Activated naive CD4-positive, alpha-beta T cell treated with anti-CD3 and anti-CD28 coated beads for 36 hours (primary cell): ENCODE results near the gene KLHL5. TPM values are rescaled to one million over a fixed set of nuclear protein-coding genes. Genes with fewer than 3 reads are reported as not detected.

Experiments used
- CTCF ChIA-PET: fragments of 350-600 bp; sonication (Branson Sonifier 250); formaldehyde crosslinking; loops from one replicate; lab custom pipeline; 2021; ENCODE audit warnings: antibody characterized with exemption; lab: Charles Lee
- DNase-seq: peaks from one replicate; pipeline ENCODE4 v3.0.0-alpha.2; 2020
- H3K27ac Mint-ChIP-seq: one replicate; pipeline ENCODE4 v1.8.0; 2021; ENCODE audit warnings: mild to moderate bottlenecking, mixed read lengths
- H3K27me3 Mint-ChIP-seq: one replicate; pipeline ENCODE4 v1.8.0; 2021; ENCODE audit warnings: low read depth, mixed read lengths
- H3K36me3 Mint-ChIP-seq: one replicate; pipeline ENCODE4 v1.8.0; 2021; ENCODE audit warnings: low read depth, mixed read lengths
- H3K4me1 Mint-ChIP-seq: one replicate; pipeline ENCODE4 v1.8.0; 2021; ENCODE audit warnings: low read depth, mixed read lengths
- H3K4me3 Mint-ChIP-seq: one replicate; pipeline ENCODE4 v1.8.0; 2021; ENCODE audit warnings: mild to moderate bottlenecking, moderate library complexity, mixed read lengths
- H3K9me3 Mint-ChIP-seq: one replicate; pipeline ENCODE4 v1.8.0; 2021; ENCODE audit warnings: mixed read lengths
- intact Hi-C: fragments of 100-400 bp; cut with micrococcal nuclease; formaldehyde crosslinking; loops from one replicate; pipeline ENCODE4 v1.15.1; 2023
- total RNA-seq, 2 experiments: library from RNA; stranded (reverse); gene quantifications; one replicate each; pipeline ENCODE4 v1.2.3, GENCODE V29; 2021

KLHL5 gene
- total RNA-seq, 2 experiments from 2014 or later, result 14.1 to 14.9 TPM

DNA sequence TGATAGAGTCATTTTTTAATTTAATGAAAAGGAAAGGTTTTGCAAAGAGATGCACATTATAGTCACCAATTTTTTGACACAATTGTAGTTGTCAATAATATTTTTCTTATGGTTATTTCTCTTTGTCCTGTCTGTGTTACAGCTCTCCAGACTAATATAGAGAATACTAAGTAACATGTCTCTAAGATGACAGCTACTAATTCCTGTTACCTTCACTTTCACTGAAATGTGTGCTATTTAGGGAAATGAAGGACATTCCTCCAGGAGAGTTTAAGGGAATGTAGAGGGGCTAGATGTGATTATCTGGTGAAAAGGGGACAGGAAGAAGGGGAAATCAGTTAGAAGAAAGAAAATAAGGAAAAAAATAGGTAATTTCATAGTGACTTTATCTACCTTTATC, 1.4 kb downstream of the KLHL5 start:
- Mint-ChIP-seq H3K4me3 (no peak overlapping the region), H3K4me1 (peaks cover 39% of the 10 kb centered on the region), H3K27ac (no peak overlapping the region), H3K9me3 (no peaks in the 10 kb centered on the region), H3K36me3 (peaks cover 2% of the 10 kb centered on the region), H3K27me3 (no peaks in the 10 kb centered on the region)
- no peak for DNase-seq
- CTCF ChIA-PET, result no interaction called here
- intact Hi-C loops, result loop anchor here (5.0 kb wide), 1 partner anchor 54 kb away; no protein-coding TSS in a partner anchor

- no peak for DNase-seq
- Mint-ChIP-seq H3K4me1 (peaks cover 36% of the 10 kb centered on the region), H3K9me3 (no peaks in the 10 kb centered on the region), H3K36me3 (peaks cover 2% of the 10 kb centered on the region), H3K27ac (no peak overlapping the region), H3K4me3 (no peak overlapping the region), H3K27me3 (no peaks in the 10 kb centered on the region)
- CTCF ChIA-PET, result interaction anchor here (0.6 kb wide), 1 partner anchor 140 kb away, joined by 5 read pairs; no protein-coding TSS in a partner anchor
- intact Hi-C loops, result no loop called here
Measured at GRCh38 chr4:39066371-39066770, 4.3 kb downstream of the KLHL5 start.

GRCh38 chr4:39067031-39067430, 5.0 kb downstream of the KLHL5 start:
- intact Hi-C loops, result no loop called here
- no peaks in the 10 kb centered on the region for H3K27me3 Mint-ChIP-seq
- H3K4me1 Mint-ChIP-seq, result peaks cover 30% of the 10 kb centered on the region
- no peak overlapping the region for H3K4me3 Mint-ChIP-seq
- no peak for DNase-seq
- CTCF ChIA-PET, result interaction anchor here (0.6 kb wide), 1 partner anchor 112 kb away, joined by 3 read pairs; no protein-coding TSS in a partner anchor
- H3K27ac Mint-ChIP-seq, result no peak overlapping the region
- no peaks in the 10 kb centered on the region for H3K9me3 Mint-ChIP-seq
- H3K36me3 Mint-ChIP-seq, result peaks cover 2% of the 10 kb centered on the region

DNA sequence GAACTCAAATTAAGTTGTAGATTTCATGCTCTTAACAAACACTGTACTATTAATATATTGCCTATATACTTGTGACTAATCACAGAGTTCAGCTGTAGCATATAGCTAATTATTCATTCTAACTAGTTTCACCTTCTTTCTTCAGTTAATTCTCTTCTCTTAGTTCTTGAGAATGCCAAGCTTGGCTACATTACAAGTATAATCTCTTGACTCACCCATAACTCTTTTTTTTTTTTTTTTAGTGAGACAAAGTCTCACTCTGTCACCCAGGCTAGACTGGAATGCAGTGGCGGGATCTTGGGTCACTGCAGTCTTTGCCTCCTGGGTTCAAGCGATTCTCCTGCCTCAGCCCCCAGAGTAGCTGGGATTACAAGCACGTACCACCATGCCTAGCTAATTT, 5.4 kb downstream of the KLHL5 start:
- Mint-ChIP-seq H3K27ac (no peak overlapping the region), H3K4me1 (peaks cover 26% of the 10 kb centered on the region), H3K27me3 (no peaks in the 10 kb centered on the region), H3K36me3 (peaks cover 2% of the 10 kb centered on the region), H3K9me3 (no peaks in the 10 kb centered on the region), H3K4me3 (no peak overlapping the region)
- CTCF ChIA-PET, result interaction anchor here (0.6 to 0.7 kb wide), 2 partner anchors 112 to 908 kb away, joined by 3 to 4 read pairs; no protein-coding TSS in a partner anchor
- intact Hi-C loops, result no loop called here
- no peak for DNase-seq

GRCh38 chr4:39068907-39069306, 6.9 kb downstream of the KLHL5 start:
- CTCF ChIA-PET, result interaction anchor here (0.6 kb wide), 2 partner anchors 300 to 343 kb away, joined by 3 read pairs; no protein-coding TSS in a partner anchor
- Mint-ChIP-seq H3K9me3 (no peaks in the 10 kb centered on the region), H3K4me1 (peaks cover 18% of the 10 kb centered on the region)

GRCh38 chr4:39078829-39079228, 16.8 kb downstream of the KLHL5 start:
- H3K27ac Mint-ChIP-seq, result no peak overlapping the region
- CTCF ChIA-PET, result no interaction called here
- peaks cover 20% of the 10 kb centered on the region for H3K36me3 Mint-ChIP-seq
- H3K9me3 Mint-ChIP-seq, result no peaks in the 10 kb centered on the region
- intact Hi-C loops, result no loop called here
- no peaks in the 10 kb centered on the region for H3K27me3 Mint-ChIP-seq
- H3K4me3 Mint-ChIP-seq, result no peak overlapping the region
- no peak for DNase-seq
- H3K4me1 Mint-ChIP-seq, result no peaks in the 10 kb centered on the region

More at GRCh38 chr4:39068907-39069306, 6.9 kb downstream of the KLHL5 start:
- H3K36me3 Mint-ChIP-seq, result peaks cover 2% of the 10 kb centered on the region
- no peak for DNase-seq
- H3K4me3 Mint-ChIP-seq, result no peak overlapping the region
- H3K27me3 Mint-ChIP-seq, result no peaks in the 10 kb centered on the region
- no peak overlapping the region for H3K27ac Mint-ChIP-seq
- intact Hi-C loops, result no loop called here

GRCh38 chr4:39083164-39083563, 21.1 kb downstream of the KLHL5 start:
- intact Hi-C loops, result no loop called here
- Mint-ChIP-seq H3K4me3 (no peak overlapping the region), H3K9me3 (no peaks in the 10 kb centered on the region), H3K4me1 (no peaks in the 10 kb centered on the region), H3K27me3 (no peaks in the 10 kb centered on the region), H3K36me3 (peaks cover 7% of the 10 kb centered on the region), H3K27ac (no peak overlapping the region)
- DNase-seq, result no peak
- CTCF ChIA-PET, result interaction anchor here (0.6 to 1.4 kb wide), 3 partner anchors 17 to 52 kb away, joined by 3 read pairs; no protein-coding TSS in a partner anchor

DNA sequence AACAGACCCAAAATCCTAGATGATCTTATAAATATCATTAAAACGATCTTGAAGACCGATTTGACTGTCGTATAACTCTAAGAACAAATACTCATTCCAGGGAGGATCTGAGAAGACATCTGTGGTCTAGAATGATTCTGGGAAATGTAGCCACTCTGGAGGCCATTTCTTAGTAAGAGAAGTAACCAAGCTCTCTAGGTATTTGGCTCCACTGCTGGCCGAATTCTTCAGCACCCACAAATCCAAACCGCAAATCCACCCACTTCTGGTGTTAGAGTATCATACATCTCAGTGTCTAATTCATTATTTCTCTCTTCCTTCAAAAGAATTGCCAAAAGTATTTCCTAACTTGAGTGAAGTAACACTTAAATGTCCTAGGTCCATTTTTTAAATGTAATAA, 23.9 kb downstream of the KLHL5 start:
- Mint-ChIP-seq H3K27ac (no peak overlapping the region), H3K27me3 (no peaks in the 10 kb centered on the region), H3K9me3 (no peaks in the 10 kb centered on the region), H3K4me1 (no peaks in the 10 kb centered on the region), H3K4me3 (no peak overlapping the region), H3K36me3 (peaks cover 8% of the 10 kb centered on the region)
- CTCF ChIA-PET, result interaction anchor here (1.0 kb wide), 1 partner anchor 49 kb away, joined by 3 read pairs; no protein-coding TSS in a partner anchor
- intact Hi-C loops, result no loop called here
- no peak for DNase-seq

- H3K4me1 Mint-ChIP-seq, result no peaks in the 10 kb centered on the region
- no peak overlapping the region for H3K27ac Mint-ChIP-seq
- intact Hi-C loops, result no loop called here
- no peak overlapping the region for H3K4me3 Mint-ChIP-seq
- DNase-seq, result no peak
- H3K27me3 Mint-ChIP-seq, result no peaks in the 10 kb centered on the region
- H3K36me3 Mint-ChIP-seq, result peaks cover 2% of the 10 kb centered on the region
- CTCF ChIA-PET, result interaction anchor here (0.7 kb wide), 1 partner anchor 15 kb away, joined by 3 read pairs; no protein-coding TSS in a partner anchor
- H3K9me3 Mint-ChIP-seq, result no peaks in the 10 kb centered on the region
Measured at GRCh38 chr4:39096847-39097246, 34.8 kb downstream of the KLHL5 start.

GRCh38 chr4:39097290-39097689, 35.3 kb downstream of the KLHL5 start:
- Mint-ChIP-seq H3K36me3 (peaks cover 2% of the 10 kb centered on the region), H3K4me1 (no peaks in the 10 kb centered on the region), H3K9me3 (no peaks in the 10 kb centered on the region), H3K27ac (no peak overlapping the region), H3K27me3 (no peaks in the 10 kb centered on the region), H3K4me3 (no peak overlapping the region)
- CTCF ChIA-PET, result interaction anchor here (0.7 kb wide), 1 partner anchor 16 kb away, joined by 3 read pairs; no protein-coding TSS in a partner anchor
- intact Hi-C loops, result no loop called here
- no peak for DNase-seq

DNA sequence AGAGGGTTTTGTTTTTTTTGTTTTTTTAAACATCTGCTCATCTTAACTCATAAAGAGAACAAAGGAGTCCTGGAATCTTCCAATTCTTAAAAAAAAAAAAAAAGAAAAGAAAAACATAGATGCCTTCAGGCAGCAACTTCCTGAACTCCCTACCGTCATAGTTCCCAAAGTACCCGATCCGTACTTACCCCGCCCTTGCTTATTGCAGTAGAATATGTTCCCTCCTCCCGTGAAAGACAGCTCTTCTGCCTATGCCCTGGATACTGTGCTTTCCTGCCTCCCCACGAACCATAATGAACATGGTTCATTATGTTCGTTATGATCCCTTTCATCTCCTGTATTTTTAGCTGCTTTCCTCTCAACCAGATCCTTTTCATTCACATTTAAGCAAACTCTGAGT, 40.3 kb downstream of the KLHL5 start:
- CTCF ChIA-PET, result no interaction called here
- Mint-ChIP-seq H3K27me3 (no peaks in the 10 kb centered on the region), H3K27ac (no peak overlapping the region), H3K4me3 (no peak overlapping the region), H3K36me3 (peaks cover 18% of the 10 kb centered on the region), H3K4me1 (no peaks in the 10 kb centered on the region), H3K9me3 (no peaks in the 10 kb centered on the region)
- no peak for DNase-seq
- intact Hi-C loops, result no loop called here

GRCh38 chr4:39103291-39103690, 41.3 kb downstream of the KLHL5 start:
- intact Hi-C loops, result no loop called here
- DNase-seq, result no peak
- Mint-ChIP-seq H3K27me3 (no peaks in the 10 kb centered on the region), H3K36me3 (peaks cover 18% of the 10 kb centered on the region), H3K9me3 (no peaks in the 10 kb centered on the region), H3K4me1 (no peaks in the 10 kb centered on the region), H3K4me3 (no peak overlapping the region), H3K27ac (no peak overlapping the region)
- CTCF ChIA-PET, result interaction anchor here (0.6 to 1.0 kb wide), 2 partner anchors 201 to 202 kb away, joined by 3 to 5 read pairs; no protein-coding TSS in a partner anchor

DNA sequence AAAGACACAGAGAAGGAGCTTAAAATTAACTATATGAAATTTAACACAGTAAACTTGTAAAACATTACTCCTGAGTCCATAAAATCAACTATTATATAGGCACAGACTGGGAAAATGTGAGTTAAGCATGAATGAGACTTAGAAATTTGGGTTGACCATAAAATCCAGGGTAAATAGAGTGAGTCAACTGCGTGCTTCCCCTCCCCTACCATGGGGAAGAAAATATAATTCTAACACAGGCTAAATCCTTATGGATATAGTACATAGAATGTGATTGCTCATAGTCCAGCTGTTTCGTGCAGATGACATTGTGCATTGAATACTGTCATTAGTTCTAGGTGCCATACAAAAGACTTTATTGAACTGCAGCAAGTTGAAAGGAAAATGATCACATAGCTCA, 42.2 kb downstream of the KLHL5 start:
- Mint-ChIP-seq H3K4me1 (no peaks in the 10 kb centered on the region), H3K4me3 (no peak overlapping the region), H3K36me3 (peaks cover 16% of the 10 kb centered on the region), H3K9me3 (no peaks in the 10 kb centered on the region), H3K27me3 (no peaks in the 10 kb centered on the region), H3K27ac (no peak overlapping the region)
- intact Hi-C loops, result no loop called here
- CTCF ChIA-PET, result no interaction called here
- no peak for DNase-seq
